T-helper 1 cell treated with Interleukin-12 subunit alpha and Interleukin-12 subunit beta and Interleukin-4 antibody, amounts not matched to agents 30 ng/mL and 1 ng/mL, for 36 hours (primary cell): Measurements from ENCODE around the gene OR2AT4. TPM values are rescaled to one million over a fixed set of nuclear protein-coding genes. Genes with fewer than 3 reads are reported as not detected.

ENCODE experiments used
- intact Hi-C: fragments of 100-400 bp; cut with micrococcal nuclease; formaldehyde crosslinking; loops from one replicate; pipeline ENCODE4 v1.15.1; 2024
- total RNA-seq: library from RNA; stranded (reverse); gene quantifications from 2 replicates; pipeline ENCODE4 v1.2.3, GENCODE V29; 2022

OR2AT4 gene
- total RNA-seq, 1 donor from 2014 or later = not detected

- intact Hi-C loops = loop anchor here (1.0 kb wide), 1 partner anchor 103 kb away; no protein-coding TSS in a partner anchor
These were observed 64.7 kb downstream of the OR2AT4 start for GRCh38 chr11:75031771-75032549.

Other genes starting within 250 kb of the OR2AT4 start
- 8.7 and 12.2 TPM in 2 replicates for gene XRRA1, start 147.8 kb downstream of the OR2AT4 start, total RNA-seq
- gene SPCS2, start 147.6 kb downstream of the OR2AT4 start, total RNA-seq = 203 and 207 TPM in 2 replicates
- gene NEU3, start 107.9 kb downstream of the OR2AT4 start, total RNA-seq = 12.8 and 16.8 TPM in 2 replicates
- gene SLCO2B1, start 54.2 kb upstream of the OR2AT4 start, total RNA-seq = 0.27 and 0.47 TPM in 2 replicates
- 0.17 and 0.20 TPM in 2 replicates for gene TPBGL, start 143.9 kb upstream of the OR2AT4 start, total RNA-seq